Breast epithelium (tissue), 4 donors: ENCODE results near the gene COL5A1. TPM values are rescaled to one million over a fixed set of nuclear protein-coding genes. Genes with fewer than 3 reads are reported as not detected.

ENCODE experiments used
- DNase-seq, 2 donors: peaks; one replicate each; pipeline ENCODE4 v3.0.0-alpha.2; 2019; ENCODE audit warnings: low spot score in 2 of 2
- H3K27ac ChIP-seq, 2 donors: fragments of 200-600 bp; sonication (generic) in 1 of 2; one replicate each; pipeline ENCODE4 v1.5.1; 2016 to 2019; ENCODE audit warnings: mild to moderate bottlenecking in 1 of 2
- H3K27me3 ChIP-seq, 2 donors: fragments of 200-600 bp; sonication (generic) in 1 of 2; one replicate each; pipeline versions ENCODE4 v1.5.1 to v1.6.0; 2017 to 2019; ENCODE audit warnings: control low read depth in 1 of 2, mild to moderate bottlenecking in 1 of 2
- H3K36me3 ChIP-seq: fragments of 200-600 bp; one replicate; pipeline ENCODE4 v1.5.1; 2019
- H3K4me1 ChIP-seq, 2 donors: fragments of 200-600 bp; sonication (generic); one replicate each; pipeline ENCODE4 v1.5.1; 2016 to 2019; ENCODE audit warnings: control low read depth in 1 of 2
- H3K4me3 ChIP-seq, 3 donors: fragments of 200-600 bp; sonication (generic); 1 replicate in 2 of 3; 2 replicates in 1 of 3; pipeline ENCODE4 v1.5.1; 2016 to 2019; ENCODE audit warnings: mild to moderate bottlenecking in 3 of 3, moderate library complexity in 2 of 3
- H3K9me3 ChIP-seq, 2 donors: fragments of 200-600 bp; sonication (generic) in 1 of 2; one replicate each; pipeline ENCODE4 v1.5.1; 2016 to 2019; ENCODE audit warnings: control low read depth in 1 of 2
- CTCF ChIP-seq, 3 donors: fragments of 450-650 bp; IDR thresholded peaks; one replicate each; pipeline ENCODE4 v1.5.1; 2016 to 2017; ENCODE audit warnings: antibody characterized with exemption in 3 of 3, mild to moderate bottlenecking in 3 of 3, moderate library complexity in 3 of 3
- POLR2A ChIP-seq: fragments of 450-650 bp; IDR thresholded peaks from one replicate; pipeline ENCODE4 v1.6.1; 2016; ENCODE audit warnings: antibody characterized with exemption, mild to moderate bottlenecking, moderate library complexity
- POLR2AphosphoS5 ChIP-seq, 3 donors: sonication (generic); formaldehyde crosslinking; IDR thresholded peaks; one replicate each; pipeline ENCODE4 v1.6.1; 2017; ENCODE audit warnings: antibody characterized with exemption in 3 of 3
- intact Hi-C: fragments of 100-400 bp; cut with DNase I; formaldehyde crosslinking; loops from one replicate; pipeline ENCODE4 v1.15.1; 2023; ENCODE audit warnings: low total_unique reads
- total RNA-seq, 3 donors: library from RNA; depleted of rRNA; stranded (reverse); fragments of >200 nt; gene quantifications; one replicate each; pipeline ENCODE4 v1.1.0, GENCODE V29; 2016

The COL5A1 gene
- total RNA-seq, 3 donors from 2014 or later, result 12.1 to 17.0 (median 15.4) TPM

- Histone ChIP-seq H3K36me3 (no peaks in the 10 kb centered on the region), H3K4me3 (no peak overlapping the region), H3K27me3 (no peaks in the 10 kb centered on the region), H3K27ac (no peak overlapping the region), H3K4me1 (no peaks in the 10 kb centered on the region), H3K9me3 (no peaks in the 10 kb centered on the region)
- no peak for DNase-seq
- no peak for TF ChIP-seq CTCF (IDR thresholded peaks at IDR 0.05)
- TF ChIP-seq POLR2AphosphoS5 (IDR thresholded peaks at IDR 0.05), result no peak
- TF ChIP-seq POLR2A, result no peak
- intact Hi-C loops, result no loop called here
Measured at GRCh38 chr9:134693641-134694367, 52.2 kb downstream of the COL5A1 start.

DNA sequence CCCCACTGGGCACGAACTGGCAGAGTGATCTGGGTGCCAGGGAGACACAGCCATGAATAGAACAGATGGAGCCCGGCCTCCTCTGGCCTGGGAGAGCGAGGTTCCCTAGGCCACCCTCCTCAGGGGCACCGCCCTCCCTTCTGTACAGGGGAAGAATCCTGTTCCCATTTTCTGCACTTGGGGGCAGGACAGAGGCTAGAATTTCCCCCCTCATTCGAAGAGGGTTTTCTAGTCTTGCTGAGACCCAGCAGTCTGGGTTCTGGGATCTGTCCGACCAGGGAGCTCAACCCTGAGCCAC is 52.7 kb downstream of the COL5A1 start:
- Histone ChIP-seq H3K27ac (no peak overlapping the region), H3K4me3 (no peak overlapping the region), H3K9me3 (no peaks in the 10 kb centered on the region), H3K4me1 (no peaks in the 10 kb centered on the region), H3K36me3 (no peaks in the 10 kb centered on the region), H3K27me3 (no peaks in the 10 kb centered on the region)
- intact Hi-C loops, result no loop called here
- no peak for DNase-seq
- TF ChIP-seq CTCF (IDR thresholded peaks at IDR 0.05) (no peak), POLR2AphosphoS5 (IDR thresholded peaks at IDR 0.05) (no peak), POLR2A (no peak)

GRCh38 chr9:134694714-134695113 is 53.1 kb downstream of the COL5A1 start:
- H3K27ac ChIP-seq, result no peak overlapping the region
- no peaks in the 10 kb centered on the region for H3K9me3 ChIP-seq
- H3K4me1 ChIP-seq, result no peaks in the 10 kb centered on the region
- DNase-seq, result no peak
- H3K36me3 ChIP-seq, result no peaks in the 10 kb centered on the region
- no peak overlapping the region for H3K4me3 ChIP-seq
- no peak for TF ChIP-seq POLR2AphosphoS5 (IDR thresholded peaks at IDR 0.05)
- no peak for TF ChIP-seq CTCF (IDR thresholded peaks at IDR 0.05)
- no peak for TF ChIP-seq POLR2A
- intact Hi-C loops, result no loop called here
- H3K27me3 ChIP-seq, result no peaks in the 10 kb centered on the region

GRCh38 chr9:134695144-134695543 is 53.5 kb downstream of the COL5A1 start:
- H3K27me3 ChIP-seq, result no peaks in the 10 kb centered on the region
- H3K27ac ChIP-seq, result no peak overlapping the region
- intact Hi-C loops, result no loop called here
- TF ChIP-seq POLR2AphosphoS5 (IDR thresholded peaks at IDR 0.05), result no peak
- no peak for TF ChIP-seq CTCF (IDR thresholded peaks at IDR 0.05)
- TF ChIP-seq POLR2A, result no peak
- H3K36me3 ChIP-seq, result no peaks in the 10 kb centered on the region
- no peak overlapping the region for H3K4me3 ChIP-seq
- DNase-seq, result no peak
- H3K4me1 ChIP-seq, result no peaks in the 10 kb centered on the region
- no peaks in the 10 kb centered on the region for H3K9me3 ChIP-seq

GRCh38 chr9:134696433-134696832 is 54.8 kb downstream of the COL5A1 start:
- TF ChIP-seq POLR2AphosphoS5 (IDR thresholded peaks at IDR 0.05) (no peak), CTCF (IDR thresholded peaks at IDR 0.05) (no peak)
- DNase-seq, result no peak
- no peaks in the 10 kb centered on the region for H3K27me3 ChIP-seq
- H3K36me3 ChIP-seq, result no peaks in the 10 kb centered on the region
- H3K27ac ChIP-seq, result no peak overlapping the region
- intact Hi-C loops, result no loop called here
- no peaks in the 10 kb centered on the region for H3K4me1 ChIP-seq
- no peak overlapping the region for H3K4me3 ChIP-seq
- H3K9me3 ChIP-seq, result no peaks in the 10 kb centered on the region
